ENCODE data around the gene CYP27C1.

DNA sequence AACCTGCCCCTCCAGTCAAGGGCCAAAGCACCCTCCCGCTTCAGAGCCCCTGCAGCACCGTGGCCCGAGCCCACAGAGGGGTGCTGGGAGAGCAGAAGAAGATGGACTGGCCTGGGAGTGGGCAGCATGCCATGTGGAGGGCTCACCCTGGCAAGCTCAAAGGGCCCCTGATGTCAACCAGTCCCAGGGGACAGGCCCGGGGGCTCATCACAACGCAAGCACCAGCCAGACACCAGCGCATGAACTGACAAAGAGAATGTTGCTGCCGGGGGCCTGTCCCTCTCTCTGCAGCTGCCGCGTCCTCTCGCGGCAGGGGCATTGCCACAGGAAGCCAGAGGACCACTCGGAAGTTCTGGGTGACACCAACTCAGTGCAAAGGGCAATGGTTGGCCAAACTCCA is 82.9 kb downstream of the CYP27C1 start:
- TF ChIP-seq POLR2AphosphoS5 (IDR thresholded peaks at IDR 0.05) = no peak
- TF ChIP-seq POLR2A (IDR thresholded peaks at IDR 0.05) = no peak
